Stimulated activated naive CD8-positive, alpha-beta T cell treated with anti-CD3 and anti-CD28 coated beads, Interleukin-15, amount 100 ng/mL, for 72 hours (primary cell): ENCODE measurements around the gene LACTB.

Source experiments
- ATAC-seq: fragments of 150-1000 bp; cut with Tn5 transposase; 2 replicates; pipeline ENCODE4 v1.10.0; 2021; ENCODE audit warnings: mild to moderate bottlenecking, moderate library complexity
- DNase-seq, 2 donors: peaks; one replicate each; pipeline ENCODE4 v3.0.0; 2021 to 2022
- H3K27ac Mint-ChIP-seq, 2 donors: one replicate each; pipeline ENCODE4 v1.8.0; 2022; ENCODE audit warnings: mild to moderate bottlenecking in 2 of 2, mixed read lengths in 2 of 2, moderate library complexity in 2 of 2
- H3K27me3 Mint-ChIP-seq: one replicate; pipeline ENCODE4 v1.8.0; 2022; ENCODE audit warnings: mixed read lengths
- H3K4me1 Mint-ChIP-seq: one replicate; pipeline ENCODE4 v1.8.0; 2022; ENCODE audit warnings: mild to moderate bottlenecking, mixed read lengths
- H3K4me3 Mint-ChIP-seq, 2 donors: one replicate each; pipeline ENCODE4 v1.8.0; 2022; ENCODE audit warnings: mild to moderate bottlenecking in 2 of 2, mixed read lengths in 2 of 2, moderate library complexity in 1 of 2
- H3K9me3 Mint-ChIP-seq, 2 donors: one replicate each; pipeline ENCODE4 v1.8.0; 2022; ENCODE audit warnings: mixed read lengths in 2 of 2

The LACTB gene

DNA sequence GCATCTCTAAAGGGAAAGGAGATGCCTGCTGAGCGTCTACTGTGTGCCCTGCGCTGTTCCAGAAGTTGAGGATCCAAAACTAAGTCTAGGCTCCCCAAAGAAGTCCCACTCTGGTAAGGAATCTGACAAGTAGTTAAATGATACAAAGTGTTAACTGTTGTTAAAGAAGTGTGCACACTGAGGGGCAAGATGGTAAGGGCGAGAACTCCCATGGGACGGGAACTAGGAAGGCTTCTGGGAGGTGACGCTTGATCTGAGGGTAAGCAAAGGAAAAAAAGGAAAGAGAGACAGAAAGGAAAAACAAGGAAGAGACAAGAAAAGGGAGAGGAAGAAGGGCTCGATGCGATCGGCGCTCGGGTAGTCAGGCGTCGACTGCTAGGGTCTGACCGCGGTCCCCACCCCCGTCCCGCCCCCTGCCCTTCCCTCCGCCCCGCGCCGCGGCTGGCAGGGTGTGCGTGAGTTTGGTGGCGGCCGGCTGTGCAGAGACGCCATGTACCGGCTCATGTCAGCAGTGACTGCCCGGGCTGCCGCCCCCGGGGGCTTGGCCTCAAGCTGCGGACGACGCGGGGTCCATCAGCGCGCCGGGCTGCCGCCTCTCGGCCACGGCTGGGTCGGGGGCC is at the start of gene LACTB:
Gene LACTB, plus strand, starts transcription at position 480 of the 620 bp plus-strand sequence. Its CDS starts 11 bp downstream, at position 491.
- H3K27me3 Mint-ChIP-seq = no peaks in the 10 kb centered on the region
- ATAC-seq (peak; percentile 93), DNase-seq (peak; percentile 87)
- peaks cover 23% of the 10 kb centered on the region for H3K4me1 Mint-ChIP-seq
- H3K27ac Mint-ChIP-seq = peak within 1 kb of the TSS; percentile 84 to 91
- H3K9me3 Mint-ChIP-seq = peaks cover 17 to 24% of the 10 kb centered on the region in 2 donors
- H3K4me3 Mint-ChIP-seq = peak within 1 kb of the TSS; percentile 82 to 83

DNA sequence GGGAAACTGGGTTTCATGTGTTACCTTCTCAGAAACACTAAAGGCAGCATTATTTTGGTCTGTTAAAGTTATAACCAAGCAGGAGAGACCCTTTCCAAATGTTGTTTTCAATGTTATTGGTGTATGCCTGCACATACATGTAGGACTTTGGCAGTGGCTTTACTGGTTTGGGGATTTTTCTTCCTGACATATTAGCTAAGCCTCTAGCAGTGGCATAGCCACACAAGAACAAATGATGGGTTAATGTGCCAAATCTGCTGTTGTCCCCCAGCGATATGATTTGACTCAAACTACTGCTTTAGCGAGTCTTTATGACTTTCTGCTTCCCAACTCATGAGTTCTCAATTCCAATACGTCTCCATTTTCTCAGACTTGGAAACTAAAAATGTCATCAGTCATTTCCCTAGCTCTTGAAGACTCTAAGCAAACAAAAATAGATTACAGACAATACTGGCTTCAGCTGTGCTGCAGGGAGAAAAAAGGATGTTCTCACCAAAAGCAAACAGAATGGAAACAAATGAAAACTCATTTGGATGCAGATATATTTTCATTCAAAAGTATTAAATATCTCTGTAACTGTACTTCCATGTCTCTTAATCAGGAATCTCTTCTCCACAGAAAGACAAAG is 49.5 kb upstream of the LACTB start:
- H3K4me1 Mint-ChIP-seq = peaks cover 10% of the 10 kb centered on the region
- no peak for DNase-seq

DNA sequence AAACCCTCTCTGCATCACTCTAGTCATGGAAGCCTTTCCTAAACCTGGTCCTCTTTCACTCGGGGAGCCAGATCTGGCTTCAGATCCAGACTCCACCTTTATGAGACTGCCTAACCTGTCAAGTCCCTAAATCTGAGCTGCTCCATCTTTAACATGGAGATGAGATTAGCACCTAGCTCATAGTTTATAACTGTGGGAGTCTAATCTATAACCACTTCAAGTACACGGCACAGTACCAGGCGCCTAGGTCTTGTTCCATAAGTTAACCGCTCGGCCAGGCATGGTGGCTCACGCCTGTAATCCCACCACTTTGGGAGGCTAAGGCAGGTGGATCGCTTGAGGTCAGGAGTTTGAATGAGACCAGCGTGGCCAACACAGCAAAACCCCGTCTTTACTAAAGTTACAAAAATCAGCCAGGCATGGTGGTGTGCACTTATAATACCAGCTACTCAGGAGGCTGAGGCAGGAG is 48.8 kb upstream of the LACTB start:
- H3K27me3 Mint-ChIP-seq = no peaks in the 10 kb centered on the region
- H3K4me1 Mint-ChIP-seq = peaks cover 10% of the 10 kb centered on the region
- no peak for ATAC-seq
- no peak for DNase-seq
- no peaks in the 10 kb centered on the region for H3K9me3 Mint-ChIP-seq
- H3K27ac Mint-ChIP-seq = no peak overlapping the region
- H3K4me3 Mint-ChIP-seq = no peak overlapping the region

More for the DNA sequence above, 49.5 kb upstream of the LACTB start:
- Mint-ChIP-seq H3K9me3 (no peaks in the 10 kb centered on the region), H3K27me3 (no peaks in the 10 kb centered on the region), H3K4me3 (no peak overlapping the region), H3K27ac (peak overlapping the region in 1 of 2 donors; percentile 33)
- ATAC-seq = no peak

GRCh38 chr15:63073497-63074172 is 48.0 kb upstream of the LACTB start:
- Mint-ChIP-seq H3K27me3 (no peaks in the 10 kb centered on the region), H3K4me1 (peaks cover 10% of the 10 kb centered on the region), H3K4me3 (no peak overlapping the region), H3K27ac (no peak overlapping the region), H3K9me3 (no peaks in the 10 kb centered on the region)
- DNase-seq = no peak
- no peak for ATAC-seq

DNA sequence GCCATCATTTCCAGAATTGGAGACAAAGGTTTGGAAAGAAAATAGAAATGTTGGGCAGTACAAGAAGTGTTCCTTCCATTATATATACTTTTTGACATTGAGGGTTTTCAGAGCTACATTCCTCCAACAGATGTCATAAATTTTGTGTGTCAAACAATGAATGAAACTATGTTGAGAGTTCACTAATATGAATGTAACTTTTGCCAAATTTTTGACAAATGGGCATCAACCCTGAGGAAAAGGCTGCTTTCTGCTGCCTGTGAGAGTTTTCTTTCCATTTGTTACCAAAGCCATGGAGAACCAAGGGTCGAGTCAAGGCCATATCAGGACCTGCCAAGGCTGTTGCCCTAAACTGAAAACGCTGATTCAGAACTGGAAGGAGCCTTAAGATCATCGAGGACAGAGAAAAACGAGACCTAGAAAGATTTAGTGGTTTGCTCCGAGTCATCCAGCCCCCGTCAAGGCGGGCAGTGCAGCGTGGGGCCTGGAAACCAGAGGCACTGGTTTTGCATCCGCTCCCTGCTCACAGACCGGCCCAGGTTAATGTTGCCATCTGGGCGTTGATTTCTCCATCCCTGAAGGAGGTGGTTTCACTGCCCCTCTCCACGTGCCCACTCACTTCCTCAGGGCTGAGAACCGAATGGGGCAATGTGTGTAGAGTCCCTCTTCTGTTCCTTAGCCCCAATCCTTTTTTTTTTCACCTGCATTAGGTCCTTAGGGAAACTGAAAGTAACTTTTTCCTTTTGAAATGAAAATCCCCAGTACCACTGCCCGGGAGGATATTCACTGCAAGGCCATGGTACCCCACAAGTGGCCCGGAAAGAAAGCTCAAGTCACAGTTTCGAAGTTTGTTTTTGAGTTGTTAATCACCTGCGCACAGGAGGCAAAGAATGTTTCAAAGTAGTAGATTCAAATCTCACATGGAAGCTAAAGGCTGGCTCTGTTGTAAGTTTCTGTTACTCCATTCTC is 46.4 kb upstream of the LACTB start:
- no peaks in the 10 kb centered on the region for H3K27me3 Mint-ChIP-seq
- no peak overlapping the region for H3K27ac Mint-ChIP-seq
- no peak overlapping the region for H3K4me3 Mint-ChIP-seq
- no peak for ATAC-seq
- no peak for DNase-seq
- no peaks in the 10 kb centered on the region for H3K9me3 Mint-ChIP-seq
- H3K4me1 Mint-ChIP-seq = peaks cover 10% of the 10 kb centered on the region

DNA sequence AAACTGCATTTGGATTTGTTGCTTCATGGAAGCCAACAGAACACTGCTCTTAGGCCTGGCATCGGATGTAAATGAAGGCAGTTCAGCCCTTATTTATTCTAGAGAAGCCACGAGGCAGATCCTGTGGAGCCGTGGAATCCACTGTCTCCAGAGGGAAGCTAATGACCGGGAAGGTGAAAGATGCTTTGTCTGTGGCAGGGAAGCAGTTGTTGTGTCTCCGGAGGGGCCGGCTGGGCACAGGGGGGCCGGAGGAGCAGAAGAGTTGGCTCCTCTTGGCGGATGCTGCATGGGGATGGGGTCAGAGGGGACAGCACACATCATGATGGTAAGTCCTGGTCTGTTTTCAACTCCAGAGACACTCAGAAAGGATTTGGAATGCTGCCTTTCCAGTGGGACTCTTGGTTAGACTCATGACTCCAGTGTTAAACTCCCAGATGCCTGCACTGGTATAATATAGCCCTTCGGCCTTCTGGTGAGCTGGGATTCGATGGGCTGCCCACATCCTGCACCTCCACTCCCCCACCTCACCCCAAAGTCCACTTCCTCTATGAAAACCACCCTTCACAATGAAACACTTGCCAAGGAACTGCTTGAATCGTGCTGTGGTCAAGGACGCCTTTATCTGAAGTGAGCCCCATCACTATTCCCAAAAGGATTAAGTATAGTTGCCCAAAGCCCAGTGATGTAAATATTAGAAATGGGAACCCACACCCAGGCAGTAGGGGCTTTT is 45.5 kb upstream of the LACTB start:
- H3K27ac Mint-ChIP-seq = no peak overlapping the region
- H3K4me1 Mint-ChIP-seq = peaks cover 10% of the 10 kb centered on the region
- no peak overlapping the region for H3K4me3 Mint-ChIP-seq
- DNase-seq (no peak), ATAC-seq (no peak)
- no peaks in the 10 kb centered on the region for H3K27me3 Mint-ChIP-seq
- H3K9me3 Mint-ChIP-seq = no peaks in the 10 kb centered on the region

GRCh38 chr15:63076714-63077046 is 45.0 kb upstream of the LACTB start:
- ATAC-seq = no peak
- Mint-ChIP-seq H3K4me1 (peaks cover 10% of the 10 kb centered on the region), H3K9me3 (no peaks in the 10 kb centered on the region), H3K27ac (no peak overlapping the region), H3K27me3 (no peaks in the 10 kb centered on the region), H3K4me3 (no peak overlapping the region)
- DNase-seq = no peak

DNA sequence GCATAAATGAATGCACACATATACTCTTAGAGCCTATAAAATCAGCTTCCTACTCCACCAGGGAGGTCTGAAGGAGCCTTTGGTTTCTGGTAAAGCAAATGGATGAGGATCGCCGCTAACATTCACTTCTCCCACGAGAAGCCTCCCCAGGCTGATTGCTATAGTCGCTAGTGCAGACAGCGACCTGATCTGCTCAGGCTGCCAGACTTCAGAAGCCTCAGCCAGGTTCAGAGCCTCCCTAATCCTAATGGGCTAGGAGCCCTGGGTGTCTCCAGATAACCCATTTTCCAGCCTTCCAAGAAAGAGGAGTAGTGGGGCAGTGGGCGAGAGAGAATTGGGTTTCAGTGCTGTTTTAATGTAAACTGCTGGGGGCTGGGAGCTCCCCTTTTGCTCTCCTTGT is 43.7 kb upstream of the LACTB start:
- Mint-ChIP-seq H3K4me3 (no peak overlapping the region), H3K9me3 (no peaks in the 10 kb centered on the region), H3K4me1 (peaks cover 10% of the 10 kb centered on the region), H3K27ac (no peak overlapping the region), H3K27me3 (no peaks in the 10 kb centered on the region)
- ATAC-seq (no peak), DNase-seq (no peak)

DNA sequence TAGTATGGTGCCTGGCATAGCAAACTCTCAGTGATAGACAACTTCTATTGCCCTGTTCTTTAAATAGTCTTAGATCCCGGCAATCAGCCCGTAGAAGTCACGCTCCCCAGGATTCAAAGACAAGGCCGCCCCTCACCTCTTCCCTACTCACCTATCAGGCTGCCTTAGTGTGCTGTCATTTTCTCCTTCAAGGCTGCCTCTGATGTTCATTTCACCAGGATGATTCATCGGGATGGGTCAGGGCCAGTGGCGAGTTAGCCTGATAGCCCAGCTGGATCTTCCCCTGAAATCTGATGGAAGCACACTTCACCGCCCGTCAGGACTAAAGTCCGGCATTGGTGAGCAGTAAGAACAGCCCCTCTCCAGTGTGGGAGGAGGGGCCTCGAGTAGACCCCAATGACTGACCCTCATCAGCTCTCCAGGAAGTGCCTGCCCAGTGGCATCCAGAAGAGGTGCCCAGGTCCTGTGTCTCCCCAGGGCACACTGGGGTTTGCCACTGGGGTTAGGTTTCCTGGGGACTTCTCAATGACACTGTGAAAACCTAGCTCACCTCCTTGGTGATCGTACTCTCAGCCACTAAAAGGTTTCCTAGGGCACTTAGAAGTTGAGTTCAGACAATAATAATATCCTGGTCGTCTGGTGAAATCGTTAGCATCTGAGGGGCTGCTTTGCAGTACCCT is 41.6 kb upstream of the LACTB start:
- H3K27me3 Mint-ChIP-seq = no peaks in the 10 kb centered on the region
- no peaks in the 10 kb centered on the region for H3K9me3 Mint-ChIP-seq
- DNase-seq (no peak), ATAC-seq (no peak)
- peaks cover 10% of the 10 kb centered on the region for H3K4me1 Mint-ChIP-seq
- H3K4me3 Mint-ChIP-seq = no peak overlapping the region
- H3K27ac Mint-ChIP-seq = no peak overlapping the region

GRCh38 chr15:63080634-63081250 is 40.9 kb upstream of the LACTB start:
- Mint-ChIP-seq H3K27me3 (no peaks in the 10 kb centered on the region), H3K9me3 (no peaks in the 10 kb centered on the region), H3K4me1 (peaks cover 6% of the 10 kb centered on the region), H3K4me3 (no peak overlapping the region), H3K27ac (no peak overlapping the region)
- no peak for ATAC-seq
- DNase-seq = no peak

DNA sequence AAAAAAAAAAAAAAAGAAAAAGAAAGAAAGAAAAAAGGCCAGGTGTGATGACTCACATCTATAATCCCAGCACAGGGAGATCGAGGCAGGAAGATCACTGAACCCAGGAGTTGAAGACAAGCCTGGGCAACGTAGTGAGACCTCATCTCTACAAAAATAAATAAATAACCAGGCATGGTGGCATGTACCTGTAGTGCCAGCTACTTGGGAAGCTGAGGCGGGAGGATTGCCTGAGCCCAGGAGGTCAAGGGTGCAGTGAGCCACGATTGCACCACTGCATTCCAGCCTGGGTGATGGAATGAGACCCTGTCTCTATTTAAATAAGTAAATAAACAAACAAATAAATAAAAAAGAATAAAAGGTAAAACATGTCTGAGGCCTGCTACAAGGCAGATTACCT is 39.3 kb upstream of the LACTB start:
- no peak for DNase-seq
- H3K4me1 Mint-ChIP-seq = no peaks in the 10 kb centered on the region
- no peaks in the 10 kb centered on the region for H3K27me3 Mint-ChIP-seq

GRCh38 chr15:63083044-63083443 is 38.6 kb upstream of the LACTB start:
- no peaks in the 10 kb centered on the region for H3K27me3 Mint-ChIP-seq
- DNase-seq = no peak
- H3K4me1 Mint-ChIP-seq = no peaks in the 10 kb centered on the region
- peak overlapping the region in 1 of 2 donors; percentile 44 for H3K27ac Mint-ChIP-seq
- ATAC-seq = no peak
- H3K4me3 Mint-ChIP-seq = no peak overlapping the region
- no peaks in the 10 kb centered on the region for H3K9me3 Mint-ChIP-seq

More for the DNA sequence above, 39.3 kb upstream of the LACTB start:
- ATAC-seq = no peak
- H3K27ac Mint-ChIP-seq = no peak overlapping the region
- no peak overlapping the region for H3K4me3 Mint-ChIP-seq
- no peaks in the 10 kb centered on the region for H3K9me3 Mint-ChIP-seq

DNA sequence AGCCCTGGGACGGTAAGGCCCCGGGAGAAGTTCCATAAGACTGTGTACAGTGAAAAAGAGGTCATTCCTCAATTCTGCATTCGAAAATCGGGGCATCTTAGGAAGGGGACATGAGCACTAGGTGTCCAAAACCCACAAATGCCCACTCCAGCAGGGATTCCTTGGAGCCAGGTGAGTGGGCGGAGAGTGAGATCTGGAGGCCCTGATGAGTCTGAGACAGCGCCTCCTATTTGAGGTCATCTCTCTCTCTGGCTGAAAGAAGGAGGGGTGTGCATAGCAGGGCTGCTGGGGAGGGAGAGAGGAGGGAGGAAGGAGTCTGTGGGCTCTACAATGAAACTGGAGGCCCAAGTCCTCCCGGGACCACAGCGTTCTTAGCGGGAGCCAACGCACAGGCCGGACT is 38.1 kb upstream of the LACTB start:
- no peak for ATAC-seq
- no peak for DNase-seq
- Mint-ChIP-seq H3K9me3 (no peaks in the 10 kb centered on the region), H3K27ac (peak overlapping the region in 1 of 2 donors; percentile 44), H3K4me1 (no peaks in the 10 kb centered on the region), H3K4me3 (no peak overlapping the region), H3K27me3 (no peaks in the 10 kb centered on the region)

- no peaks in the 10 kb centered on the region for H3K27me3 Mint-ChIP-seq
- no peaks in the 10 kb centered on the region for H3K9me3 Mint-ChIP-seq
- ATAC-seq (no peak), DNase-seq (no peak)
- no peak overlapping the region for H3K27ac Mint-ChIP-seq
- no peaks in the 10 kb centered on the region for H3K4me1 Mint-ChIP-seq
- H3K4me3 Mint-ChIP-seq = no peak overlapping the region
Observed at GRCh38 chr15:63084806-63085205, 36.9 kb upstream of the LACTB start.
